ENCODE results near the gene FBXO47.
"Not testable (repeated sequence)": the region's sequence is repeated elsewhere in the genome, so short reads cannot be mapped to it uniquely, and the experiment has no call there.

Gene FBXO47

GRCh38 chr17:38942696-38943334 lies 24.4 kb downstream of the FBXO47 start:
- H3K27me3 ChIP-seq (ENCODE audit: low read depth, low read length), result no peaks in the 10 kb centered on the region
- H3K4me3 ChIP-seq (ENCODE audit: low read depth in 1 of 2, low read length in 2 of 2), result no peak overlapping the region
- no peaks in the 10 kb centered on the region for H3K36me3 ChIP-seq (ENCODE audit: control insufficient read depth in 1 of 2, insufficient read depth in 2 of 2, low read length in 2 of 2)
- no peaks in the 10 kb centered on the region for H3K9me3 ChIP-seq (ENCODE audit: control insufficient read depth in 1 of 2, low read length in 2 of 2)
- peaks cover 0 to 5% of the 10 kb centered on the region in 2 donors for H3K4me1 ChIP-seq (ENCODE audit: control insufficient read depth in 1 of 2, insufficient read depth in 2 of 2, low read length in 2 of 2)
- no peak overlapping the region for H3K27ac ChIP-seq (ENCODE audit: low read length)

GRCh38 chr17:38940404-38940803 lies 26.8 kb downstream of the FBXO47 start:
- no peak overlapping the region for H3K4me3 ChIP-seq (ENCODE audit: low read depth in 1 of 2, low read length in 2 of 2)
- no peaks in the 10 kb centered on the region for H3K36me3 ChIP-seq (ENCODE audit: control insufficient read depth in 1 of 2, insufficient read depth in 2 of 2, low read length in 2 of 2)
- H3K4me1 ChIP-seq (ENCODE audit: control insufficient read depth in 1 of 2, insufficient read depth in 2 of 2, low read length in 2 of 2), result peaks cover 0 to 5% of the 10 kb centered on the region in 2 donors
- H3K9me3 ChIP-seq (ENCODE audit: control insufficient read depth in 1 of 2, low read length in 2 of 2), result no peaks in the 10 kb centered on the region
- H3K27ac ChIP-seq (ENCODE audit: low read length), result no peak overlapping the region
- no peaks in the 10 kb centered on the region for H3K27me3 ChIP-seq (ENCODE audit: low read depth, low read length)

GRCh38 chr17:38939987-38940386 lies 27.2 kb downstream of the FBXO47 start:
- Histone ChIP-seq H3K4me3 (ENCODE audit: low read depth in 1 of 2, low read length in 2 of 2) (no peak overlapping the region), H3K36me3 (ENCODE audit: control insufficient read depth in 1 of 2, insufficient read depth in 2 of 2, low read length in 2 of 2) (no peaks in the 10 kb centered on the region), H3K27me3 (ENCODE audit: low read depth, low read length) (no peaks in the 10 kb centered on the region), H3K9me3 (ENCODE audit: control insufficient read depth in 1 of 2, low read length in 2 of 2) (no peaks in the 10 kb centered on the region), H3K27ac (ENCODE audit: low read length) (no peak overlapping the region), H3K4me1 (ENCODE audit: control insufficient read depth in 1 of 2, insufficient read depth in 2 of 2, low read length in 2 of 2) (peaks cover 0 to 5% of the 10 kb centered on the region in 2 donors)

GRCh38 chr17:38933962-38934361 lies 33.2 kb downstream of the FBXO47 start:
- H3K9me3 ChIP-seq (ENCODE audit: control insufficient read depth in 1 of 2, low read length in 2 of 2); H3K27me3 ChIP-seq (ENCODE audit: low read depth, low read length); H3K4me3 ChIP-seq (ENCODE audit: low read depth in 1 of 2, low read length in 2 of 2); H3K4me1 ChIP-seq (ENCODE audit: control insufficient read depth in 1 of 2, insufficient read depth in 2 of 2, low read length in 2 of 2); H3K27ac ChIP-seq (ENCODE audit: low read length); H3K36me3 ChIP-seq (ENCODE audit: control insufficient read depth in 1 of 2, insufficient read depth in 2 of 2, low read length in 2 of 2): not testable (repeated sequence)

GRCh38 chr17:38930782-38931181 lies 36.4 kb downstream of the FBXO47 start:
- H3K4me1 ChIP-seq (ENCODE audit: control insufficient read depth in 1 of 2, insufficient read depth in 2 of 2, low read length in 2 of 2); H3K4me3 ChIP-seq (ENCODE audit: low read depth in 1 of 2, low read length in 2 of 2); H3K9me3 ChIP-seq (ENCODE audit: control insufficient read depth in 1 of 2, low read length in 2 of 2); H3K27ac ChIP-seq (ENCODE audit: low read length); H3K36me3 ChIP-seq (ENCODE audit: control insufficient read depth in 1 of 2, insufficient read depth in 2 of 2, low read length in 2 of 2); H3K27me3 ChIP-seq (ENCODE audit: low read depth, low read length): not testable (repeated sequence)

GRCh38 chr17:38926293-38927070 lies 40.7 kb downstream of the FBXO47 start:
- Histone ChIP-seq H3K27ac (ENCODE audit: low read length) (peak overlapping the region; percentile 50), H3K9me3 (ENCODE audit: control insufficient read depth in 1 of 2, low read length in 2 of 2) (no peaks in the 10 kb centered on the region), H3K4me1 (ENCODE audit: control insufficient read depth in 1 of 2, insufficient read depth in 2 of 2, low read length in 2 of 2) (peaks cover 0 to 39% of the 10 kb centered on the region in 2 donors), H3K36me3 (ENCODE audit: control insufficient read depth in 1 of 2, insufficient read depth in 2 of 2, low read length in 2 of 2) (no peaks in the 10 kb centered on the region), H3K27me3 (ENCODE audit: low read depth, low read length) (no peaks in the 10 kb centered on the region), H3K4me3 (ENCODE audit: low read depth in 1 of 2, low read length in 2 of 2) (peak overlapping the region in 1 of 2 donors; percentile 26)

- H3K4me3 ChIP-seq (ENCODE audit: low read depth in 1 of 2, low read length in 2 of 2), result peak within 1 kb of the TSS; percentile 38 to 42
- peak within 1 kb of the TSS; percentile 50 for H3K27ac ChIP-seq (ENCODE audit: low read length)
- no peaks in the 10 kb centered on the region for H3K9me3 ChIP-seq (ENCODE audit: control insufficient read depth in 1 of 2, low read length in 2 of 2)
- peaks cover 0 to 49% of the 10 kb centered on the region in 2 donors for H3K4me1 ChIP-seq (ENCODE audit: control insufficient read depth in 1 of 2, insufficient read depth in 2 of 2, low read length in 2 of 2)
- H3K27me3 ChIP-seq (ENCODE audit: low read depth, low read length), result no peaks in the 10 kb centered on the region
- H3K36me3 ChIP-seq (ENCODE audit: control insufficient read depth in 1 of 2, insufficient read depth in 2 of 2, low read length in 2 of 2), result no peaks in the 10 kb centered on the region
Observed at GRCh38 chr17:38925263-38925995, 41.8 kb downstream of the FBXO47 start, which contains the start of gene LASP1NB. LASP1NB (plus strand) TSS chr17:38925614.

- no peak overlapping the region for H3K27ac ChIP-seq (ENCODE audit: low read length)
- no peaks in the 10 kb centered on the region for H3K27me3 ChIP-seq (ENCODE audit: low read depth, low read length)
- no peaks in the 10 kb centered on the region for H3K9me3 ChIP-seq (ENCODE audit: control insufficient read depth in 1 of 2, low read length in 2 of 2)
- peaks cover 0 to 59% of the 10 kb centered on the region in 2 donors for H3K4me1 ChIP-seq (ENCODE audit: control insufficient read depth in 1 of 2, insufficient read depth in 2 of 2, low read length in 2 of 2)
- H3K36me3 ChIP-seq (ENCODE audit: control insufficient read depth in 1 of 2, insufficient read depth in 2 of 2, low read length in 2 of 2), result peaks cover 20 to 21% of the 10 kb centered on the region in 2 donors
- no peak overlapping the region for H3K4me3 ChIP-seq (ENCODE audit: low read depth in 1 of 2, low read length in 2 of 2)
Observed at GRCh38 chr17:38922538-38923297, 44.5 kb downstream of the FBXO47 start.

GRCh38 chr17:38921756-38922411 lies 45.3 kb downstream of the FBXO47 start:
- Histone ChIP-seq H3K36me3 (ENCODE audit: control insufficient read depth in 1 of 2, insufficient read depth in 2 of 2, low read length in 2 of 2) (peaks cover 28 to 29% of the 10 kb centered on the region in 2 donors), H3K27me3 (ENCODE audit: low read depth, low read length) (no peaks in the 10 kb centered on the region), H3K4me3 (ENCODE audit: low read depth in 1 of 2, low read length in 2 of 2) (no peak overlapping the region), H3K4me1 (ENCODE audit: control insufficient read depth in 1 of 2, insufficient read depth in 2 of 2, low read length in 2 of 2) (peaks cover 0 to 59% of the 10 kb centered on the region in 2 donors), H3K27ac (ENCODE audit: low read length) (no peak overlapping the region), H3K9me3 (ENCODE audit: control insufficient read depth in 1 of 2, low read length in 2 of 2) (no peaks in the 10 kb centered on the region)

GRCh38 chr17:38920374-38921291 lies 46.6 kb downstream of the FBXO47 start:
- Histone ChIP-seq H3K27ac (ENCODE audit: low read length) (peak overlapping the region; percentile 5), H3K36me3 (ENCODE audit: control insufficient read depth in 1 of 2, insufficient read depth in 2 of 2, low read length in 2 of 2) (peaks cover 35 to 40% of the 10 kb centered on the region in 2 donors), H3K9me3 (ENCODE audit: control insufficient read depth in 1 of 2, low read length in 2 of 2) (no peaks in the 10 kb centered on the region), H3K4me3 (ENCODE audit: low read depth in 1 of 2, low read length in 2 of 2) (no peak overlapping the region), H3K4me1 (ENCODE audit: control insufficient read depth in 1 of 2, insufficient read depth in 2 of 2, low read length in 2 of 2) (peaks cover 0 to 50% of the 10 kb centered on the region in 2 donors), H3K27me3 (ENCODE audit: low read depth, low read length) (no peaks in the 10 kb centered on the region)
